Activated CD8-positive, alpha-beta memory T cell treated with anti-CD3 and anti-CD28 coated beads, Interleukin-2, amount 50 U/mL, for 24 hours (primary cell): Measurements from ENCODE around the gene GJB2.

Experiments used
- DNase-seq: peaks from one replicate; pipeline ENCODE4 v3.0.0-alpha.2; 2020; ENCODE audit errors: extremely low read depth

Gene GJB2

GRCh38 chr13:20141238-20142022, 51.3 kb downstream of the GJB2 start:
- DNase-seq, result no peak

DNA sequence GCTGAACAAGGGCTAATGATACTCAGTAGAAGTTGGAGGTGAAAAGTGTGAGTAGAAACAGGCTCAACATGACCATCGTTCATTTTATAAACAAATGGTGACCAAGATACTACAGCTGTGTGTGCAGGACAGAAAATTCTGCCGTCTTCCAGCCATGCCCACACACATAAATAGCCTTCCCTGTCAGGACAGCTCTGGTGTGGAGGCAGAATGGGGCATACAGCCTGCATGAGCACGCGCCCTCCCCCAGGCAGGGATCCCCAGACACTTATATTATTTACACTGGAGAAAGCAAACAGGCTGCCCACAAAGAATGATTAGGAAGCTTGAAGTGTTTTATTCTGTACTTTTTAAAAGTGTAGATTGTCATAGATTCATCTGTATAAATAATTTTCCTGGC, 52.3 kb downstream of the GJB2 start:
- DNase-seq, result no peak

DNA sequence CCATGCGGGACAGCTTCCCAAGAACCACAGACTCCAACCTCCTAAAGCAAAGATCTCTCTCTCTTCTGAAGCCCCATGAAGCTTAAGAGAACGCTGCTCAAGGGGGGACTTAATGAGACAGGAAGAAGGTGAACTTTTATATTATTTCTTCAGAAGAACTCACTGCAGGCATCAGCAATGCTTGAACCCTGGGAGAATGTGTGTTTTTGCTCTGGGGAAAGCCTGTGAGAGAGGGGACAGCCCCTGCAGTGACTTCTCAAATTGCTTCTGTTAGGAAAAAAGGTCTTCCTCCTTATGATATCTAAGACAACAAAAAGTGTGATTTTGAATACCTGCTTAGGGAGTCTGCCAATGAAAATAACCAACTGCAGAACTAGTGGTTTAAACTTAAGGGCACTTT, 54.9 kb downstream of the GJB2 start:
- DNase-seq, result no peak
